GM21381 (cell line): ENCODE data around the gene EEIG1.
"Not testable (repeated sequence)": the region's sequence is repeated elsewhere in the genome, so short reads cannot be mapped to it uniquely, and the experiment has no call there.

ENCODE experiments used
- ATAC-seq: cut with Tn5 transposase; IDR thresholded peaks from one replicate; pipeline ENCODE4 v1.9.1; 2021; ENCODE audit warnings: mild to moderate bottlenecking, moderate library complexity; ENCODE audit not compliant: unreplicated experiment

Gene EEIG1

GRCh38 chr9:127980706-127981558 is at the start of gene EEIG1:
TSS of gene EEIG1 (minus strand) at chr9:127980989. CDS start at chr9:127980137, 852 bp downstream.
- peak; percentile 70 for ATAC-seq

GRCh38 chr9:128027705-128028104 is 46.9 kb upstream of the EEIG1 start:
- ATAC-seq, result no peak

GRCh38 chr9:128026773-128027541 is 46.2 kb upstream of the EEIG1 start:
- ATAC-seq, result peak; percentile 21

GRCh38 chr9:128026255-128026772 is 45.5 kb upstream of the EEIG1 start:
- peak; percentile 44 for ATAC-seq

GRCh38 chr9:128025736-128026135 is 44.9 kb upstream of the EEIG1 start:
- no peak for ATAC-seq

- no peak for ATAC-seq
These were observed 44.0 kb upstream of the EEIG1 start for GRCh38 chr9:128024761-128025308.

- not testable (repeated sequence) for ATAC-seq
These were observed 42.9 kb upstream of the EEIG1 start for GRCh38 chr9:128023671-128024070.

GRCh38 chr9:128022886-128023285 is 42.1 kb upstream of the EEIG1 start:
- ATAC-seq, result no peak

GRCh38 chr9:128021098-128021497 is 40.3 kb upstream of the EEIG1 start:
- ATAC-seq, result no peak

GRCh38 chr9:128020692-128021091 is 39.9 kb upstream of the EEIG1 start:
- ATAC-seq, result no peak

GRCh38 chr9:128015696-128016095 is 34.9 kb upstream of the EEIG1 start:
- ATAC-seq, result no peak

- ATAC-seq, result no peak
These were observed 30.5 kb upstream of the EEIG1 start for GRCh38 chr9:128011071-128011817.

- no peak for ATAC-seq
These were observed 28.9 kb upstream of the EEIG1 start for GRCh38 chr9:128009639-128010038.

GRCh38 chr9:128008171-128008570 is 27.4 kb upstream of the EEIG1 start:
- ATAC-seq, result no peak

- ATAC-seq, result no peak
These were observed 26.9 kb upstream of the EEIG1 start for GRCh38 chr9:128007566-128008138.

- ATAC-seq, result no peak
These were observed 25.7 kb upstream of the EEIG1 start for GRCh38 chr9:128006332-128006996.

- ATAC-seq, result no peak
These were observed 25.1 kb upstream of the EEIG1 start for GRCh38 chr9:128005923-128006322.

GRCh38 chr9:128003966-128004604 is 23.3 kb upstream of the EEIG1 start:
- ATAC-seq, result no peak

GRCh38 chr9:128002959-128003358 is 22.2 kb upstream of the EEIG1 start:
- no peak for ATAC-seq
